HEK293 (cell line): ENCODE measurements around the gene PAK3.

Experiments
- BCL11A ChIP-seq: fragments of 450-650 bp; formaldehyde crosslinking; IDR thresholded peaks from 2 replicates; pipeline ENCODE4 v1.5.1; 2016; ENCODE audit warnings: low read depth, missing biosample characterization, missing genetic modification characterization
- HOXA7 ChIP-seq: sonication (generic); formaldehyde crosslinking; IDR thresholded peaks from 2 replicates; pipeline ENCODE4 v1.8.1; 2022; ENCODE audit warnings: missing genetic modification reagents, borderline replicate concordance
- MEIS1 ChIP-seq: sonication (generic); formaldehyde crosslinking; IDR thresholded peaks from 2 replicates; pipeline ENCODE4 v1.8.1; 2022; ENCODE audit warnings: missing genetic modification reagents, mild to moderate bottlenecking, borderline replicate concordance
- ZBTB17 ChIP-seq: fragments of 450-650 bp; formaldehyde crosslinking; IDR thresholded peaks from 2 replicates; pipeline ENCODE4 v1.5.1; 2016; ENCODE audit warnings: missing biosample characterization, missing genetic modification characterization
- ZFP41 ChIP-seq: fragments of 450-650 bp; formaldehyde crosslinking; IDR thresholded peaks from 2 replicates; pipeline ENCODE4 v1.5.1; 2016; ENCODE audit warnings: missing biosample characterization, missing genetic modification characterization, borderline replicate concordance
- ZNF10 ChIP-seq: fragments of 450-650 bp; formaldehyde crosslinking; IDR thresholded peaks from 2 replicates; pipeline ENCODE4 v1.5.1; 2017; ENCODE audit warnings: missing biosample characterization, missing genetic modification characterization
- ZNF16 ChIP-seq: fragments of 450-650 bp; formaldehyde crosslinking; IDR thresholded peaks from 2 replicates; pipeline ENCODE4 v1.5.1; 2016; ENCODE audit warnings: low read depth, missing biosample characterization, missing genetic modification characterization
- ZNF335 ChIP-seq: fragments of 450-650 bp; formaldehyde crosslinking; conservative IDR thresholded peaks from 2 replicates; pipeline ENCODE4 v1.5.1; 2016; ENCODE audit warnings: missing biosample characterization, missing genetic modification characterization
- ZNF513 ChIP-seq: fragments of 450-650 bp; IDR thresholded peaks from 2 replicates; pipeline ENCODE4 v1.5.1; 2018; ENCODE audit warnings: missing biosample characterization, missing genetic modification characterization
- ZNF561 ChIP-seq: fragments of 450-650 bp; IDR thresholded peaks from 2 replicates; pipeline ENCODE4 v1.5.1; 2018; ENCODE audit warnings: missing biosample characterization, missing genetic modification characterization, borderline replicate concordance
- ZNF624 ChIP-seq: fragments of 450-650 bp; formaldehyde crosslinking; IDR thresholded peaks from 2 replicates; pipeline ENCODE4 v1.5.1; 2017; ENCODE audit warnings: missing biosample characterization, missing genetic modification characterization
- ZNF768 ChIP-seq: fragments of 450-650 bp; formaldehyde crosslinking; IDR thresholded peaks from 2 replicates; pipeline ENCODE4 v1.5.1; 2018; ENCODE audit warnings: missing biosample characterization, mild to moderate bottlenecking, missing genetic modification characterization
- TF ChIP-seq, protein P1 (sequence below): fragments of 450-650 bp; formaldehyde crosslinking; IDR thresholded peaks from 2 replicates; pipeline ENCODE4 v1.5.1; 2016; ENCODE audit warnings: missing biosample characterization, missing genetic modification characterization

GRCh38 chrX:111167334-111167733 is 71.3 kb downstream of the PAK3 start:
- TF ChIP-seq, protein P1, sequence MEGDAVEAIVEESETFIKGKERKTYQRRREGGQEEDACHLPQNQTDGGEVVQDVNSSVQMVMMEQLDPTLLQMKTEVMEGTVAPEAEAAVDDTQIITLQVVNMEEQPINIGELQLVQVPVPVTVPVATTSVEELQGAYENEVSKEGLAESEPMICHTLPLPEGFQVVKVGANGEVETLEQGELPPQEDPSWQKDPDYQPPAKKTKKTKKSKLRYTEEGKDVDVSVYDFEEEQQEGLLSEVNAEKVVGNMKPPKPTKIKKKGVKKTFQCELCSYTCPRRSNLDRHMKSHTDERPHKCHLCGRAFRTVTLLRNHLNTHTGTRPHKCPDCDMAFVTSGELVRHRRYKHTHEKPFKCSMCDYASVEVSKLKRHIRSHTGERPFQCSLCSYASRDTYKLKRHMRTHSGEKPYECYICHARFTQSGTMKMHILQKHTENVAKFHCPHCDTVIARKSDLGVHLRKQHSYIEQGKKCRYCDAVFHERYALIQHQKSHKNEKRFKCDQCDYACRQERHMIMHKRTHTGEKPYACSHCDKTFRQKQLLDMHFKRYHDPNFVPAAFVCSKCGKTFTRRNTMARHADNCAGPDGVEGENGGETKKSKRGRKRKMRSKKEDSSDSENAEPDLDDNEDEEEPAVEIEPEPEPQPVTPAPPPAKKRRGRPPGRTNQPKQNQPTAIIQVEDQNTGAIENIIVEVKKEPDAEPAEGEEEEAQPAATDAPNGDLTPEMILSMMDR (tag by site-specific recombination), result no peak
- no peak for TF ChIP-seq ZFP41
- TF ChIP-seq BCL11A (tag by site-specific recombination), result no peak
- TF ChIP-seq ZNF16, result no peak
- TF ChIP-seq ZNF624 (tag by site-specific recombination), result no peak
- no peak for TF ChIP-seq MEIS1 (CRISPR knock-in tag)
- no peak for TF ChIP-seq ZNF335
- TF ChIP-seq ZNF513 (tag by site-specific recombination), result no peak
- TF ChIP-seq ZNF10 (tag by site-specific recombination), result no peak
- TF ChIP-seq ZBTB17 (tag by site-specific recombination), result no peak
- no peak for TF ChIP-seq HOXA7 (CRISPR knock-in tag)
- TF ChIP-seq ZNF768 (tag by site-specific recombination), result no peak
- TF ChIP-seq ZNF561 (tag by site-specific recombination), result no peak
